ENCODE measurements around the gene GCFC2. TPM values are rescaled to one million over a fixed set of nuclear protein-coding genes. Genes with fewer than 3 reads are reported as not detected.

Gene GCFC2
- total and polyA plus RNA-seq, 9 of the 15 experiments (the other 6 are each of a cell fraction or from before 2014, with no cell fraction given) = 10.5 to 40.6 (median 23.0) TPM

GRCh38 chr2:75666911-75667310 is 43.8 kb downstream of the GCFC2 start:
- CTCF ChIA-PET (ENCODE audit: low intra/inter-chr PET ratio) = no interaction called here
- POLR2A ChIA-PET = interaction anchor here (1.5 to 2.0 kb wide), 2 partner anchors 10 to 14 kb away, joined by 3 to 6 read pairs; no protein-coding TSS in a partner anchor

More at GRCh38 chr2:75666911-75667310, 43.8 kb downstream of the GCFC2 start:
- H3K27ac ChIP-seq (ENCODE audit: extremely low read depth, low read depth, low read length) = no peak overlapping the region
- no TSS peak for BruUV-seq (replicated peaks)
- no peak overlapping the region for H3K4me2 ChIP-seq (ENCODE audit: insufficient read depth, low read length)
- no peak for ATAC-seq
- DNase-seq (ENCODE audit: extremely low read depth in 1 of 4, low spot score in 3 of 4) = no peak
- no peaks in the 10 kb centered on the region for H3K79me2 ChIP-seq (ENCODE audit: control insufficient read depth, insufficient read depth, low read length)
- no peaks in the 10 kb centered on the region for H3K4me1 ChIP-seq (replicated peaks in 1 of 2; ENCODE audit: control insufficient read depth in 2 of 2, insufficient read depth in 2 of 2, low read length in 2 of 2)
- H3K9ac ChIP-seq (ENCODE audit: insufficient read depth in 1 of 2, low read depth in 2 of 2, low read length in 2 of 2) = no peak overlapping the region
- in situ Hi-C loops (cut with MboI) = no loop called here
- no peaks in the 10 kb centered on the region for H3K9me1 ChIP-seq (ENCODE audit: control insufficient read depth, insufficient read depth, low read length)
- no peaks in the 10 kb centered on the region for H3K9me3 ChIP-seq (replicated peaks; ENCODE audit: control insufficient read depth, insufficient read depth, low read depth, low read length)
- WGBS (ENCODE audit: insufficient coverage, low coverage, missing lambda C conversion rate) = 76% methylated on average over 6 of the region's 6 CpGs
- H4K20me1 ChIP-seq (replicated peaks; ENCODE audit: control insufficient read depth, insufficient read depth, low read length) = no peaks in the 10 kb centered on the region
- H3K27me3 ChIP-seq (ENCODE audit: control insufficient read depth in 2 of 2, insufficient read depth in 2 of 2, low read length in 2 of 2) = no peaks in the 10 kb centered on the region
- FAIRE-seq = no peak
- peaks cover 77% of the 10 kb centered on the region for H3K36me3 ChIP-seq (ENCODE audit: control insufficient read depth, insufficient read depth, low read length)
- no peak overlapping the region for H3K4me3 ChIP-seq
- intact Hi-C loops (cut with micrococcal nuclease) = no loop called here
- no peak overlapping the region for H2AFZ ChIP-seq (ENCODE audit: low read depth, low read length)
- TF ChIP-seq CBX3 (IDR thresholded peaks at IDR 0.05; ENCODE audit: borderline replicate concordance in 1 of 2, low read length in 2 of 2) = no peak
- TF ChIP-seq POLR2B (IDR thresholded peaks at IDR 0.05; ENCODE audit: low read depth, partially characterized antibody) = no peak
- TF ChIP-seq CXXC5 (CRISPR knock-in tag; IDR thresholded peaks at IDR 0.05) = no peak
- TF ChIP-seq, protein P1, sequence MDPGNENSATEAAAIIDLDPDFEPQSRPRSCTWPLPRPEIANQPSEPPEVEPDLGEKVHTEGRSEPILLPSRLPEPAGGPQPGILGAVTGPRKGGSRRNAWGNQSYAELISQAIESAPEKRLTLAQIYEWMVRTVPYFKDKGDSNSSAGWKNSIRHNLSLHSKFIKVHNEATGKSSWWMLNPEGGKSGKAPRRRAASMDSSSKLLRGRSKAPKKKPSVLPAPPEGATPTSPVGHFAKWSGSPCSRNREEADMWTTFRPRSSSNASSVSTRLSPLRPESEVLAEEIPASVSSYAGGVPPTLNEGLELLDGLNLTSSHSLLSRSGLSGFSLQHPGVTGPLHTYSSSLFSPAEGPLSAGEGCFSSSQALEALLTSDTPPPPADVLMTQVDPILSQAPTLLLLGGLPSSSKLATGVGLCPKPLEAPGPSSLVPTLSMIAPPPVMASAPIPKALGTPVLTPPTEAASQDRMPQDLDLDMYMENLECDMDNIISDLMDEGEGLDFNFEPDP (CRISPR knock-in tag; IDR thresholded peaks at IDR 0.05) = no peak
- no peak for TF ChIP-seq MTA3 (IDR thresholded peaks at IDR 0.05; ENCODE audit: borderline replicate concordance)
- no peak for TF ChIP-seq HDAC6 (IDR thresholded peaks at IDR 0.05; ENCODE audit: low read depth, low read length)
- TF ChIP-seq ZFX (CRISPR knock-in tag; IDR thresholded peaks at IDR 0.05) = no peak
- TF ChIP-seq HIVEP1 (CRISPR knock-in tag; IDR thresholded peaks at IDR 0.05) = no peak
- TF ChIP-seq ZNF444 (CRISPR knock-in tag; IDR thresholded peaks at IDR 0.05) = no peak
- TF ChIP-seq DNMT1 (IDR thresholded peaks at IDR 0.05) = no peak
- no peak for TF ChIP-seq ZNF584 (CRISPR knock-in tag; IDR thresholded peaks at IDR 0.05; ENCODE audit: low read depth)
- no peak for TF ChIP-seq SPI1 (IDR thresholded peaks at IDR 0.05; ENCODE audit: borderline replicate concordance, low read depth, low read length)

All from K562 (cell line).